ENCODE measurements around the gene SERPINA10.
"Not testable (repeated sequence)": the region's sequence is repeated elsewhere in the genome, so short reads cannot be mapped to it uniquely, and the experiment has no call there.

SERPINA10 gene

GRCh38 chr14:94307410-94307992 lies 14.4 kb upstream of the SERPINA10 start:
- DNase-seq (ENCODE audit: extremely low spot score): no peak

GRCh38 chr14:94306047-94306978 lies 13.2 kb upstream of the SERPINA10 start:
- no peak for DNase-seq (ENCODE audit: extremely low spot score)
- no peak for TF ChIP-seq CTCF (IDR thresholded peaks at IDR 0.05; ENCODE audit: control extremely low read depth, extremely low read depth, low read depth, missing control alignments)
- POLR2A ChIA-PET: no interaction called here
- CTCF ChIA-PET: no interaction called here

More at GRCh38 chr14:94307410-94307992, 14.4 kb upstream of the SERPINA10 start:
- no peak for TF ChIP-seq CTCF (IDR thresholded peaks at IDR 0.05; ENCODE audit: control extremely low read depth, extremely low read depth, low read depth, missing control alignments)
- ChIA-PET CTCF (no interaction called here), POLR2A (no interaction called here)

GRCh38 chr14:94305620-94306019 lies 12.6 kb upstream of the SERPINA10 start:
- ChIA-PET CTCF (no interaction called here), POLR2A (no interaction called here)
- no peak for TF ChIP-seq CTCF (IDR thresholded peaks at IDR 0.05; ENCODE audit: control extremely low read depth, extremely low read depth, low read depth, missing control alignments)
- DNase-seq (ENCODE audit: extremely low spot score): no peak

GRCh38 chr14:94304243-94304642 lies 11.2 kb upstream of the SERPINA10 start:
- POLR2A ChIA-PET: no interaction called here
- CTCF ChIA-PET: no interaction called here
- no peak for DNase-seq (ENCODE audit: extremely low spot score)
- TF ChIP-seq CTCF (IDR thresholded peaks at IDR 0.05; ENCODE audit: control extremely low read depth, extremely low read depth, low read depth, missing control alignments): no peak

- ChIA-PET POLR2A (no interaction called here), CTCF (no interaction called here)
- TF ChIP-seq CTCF (IDR thresholded peaks at IDR 0.05; ENCODE audit: control extremely low read depth, extremely low read depth, low read depth, missing control alignments): no peak
- no peak for DNase-seq (ENCODE audit: extremely low spot score)
These were observed 10.0 kb upstream of the SERPINA10 start for GRCh38 chr14:94303111-94303510.

GRCh38 chr14:94298130-94298529 lies 5.1 kb upstream of the SERPINA10 start:
- TF ChIP-seq CTCF (IDR thresholded peaks at IDR 0.05; ENCODE audit: control extremely low read depth, extremely low read depth, low read depth, missing control alignments): no peak
- POLR2A ChIA-PET: no interaction called here
- no peak for DNase-seq (ENCODE audit: extremely low spot score)
- CTCF ChIA-PET: no interaction called here

- DNase-seq (ENCODE audit: extremely low spot score); POLR2A ChIA-PET; CTCF ChIA-PET: not testable (repeated sequence)
These were observed 3.1 kb upstream of the SERPINA10 start for GRCh38 chr14:94296181-94296545.

Data from GM10248 (cell line).